HG02588 (cell line): ENCODE measurements around the gene KCNK15.

ENCODE experiments used
- ATAC-seq: cut with Tn5 transposase; IDR thresholded peaks from one replicate; pipeline ENCODE4 v1.9.1; 2021; ENCODE audit warnings: mild to moderate bottlenecking, moderate library complexity; ENCODE audit not compliant: unreplicated experiment

KCNK15 gene

DNA sequence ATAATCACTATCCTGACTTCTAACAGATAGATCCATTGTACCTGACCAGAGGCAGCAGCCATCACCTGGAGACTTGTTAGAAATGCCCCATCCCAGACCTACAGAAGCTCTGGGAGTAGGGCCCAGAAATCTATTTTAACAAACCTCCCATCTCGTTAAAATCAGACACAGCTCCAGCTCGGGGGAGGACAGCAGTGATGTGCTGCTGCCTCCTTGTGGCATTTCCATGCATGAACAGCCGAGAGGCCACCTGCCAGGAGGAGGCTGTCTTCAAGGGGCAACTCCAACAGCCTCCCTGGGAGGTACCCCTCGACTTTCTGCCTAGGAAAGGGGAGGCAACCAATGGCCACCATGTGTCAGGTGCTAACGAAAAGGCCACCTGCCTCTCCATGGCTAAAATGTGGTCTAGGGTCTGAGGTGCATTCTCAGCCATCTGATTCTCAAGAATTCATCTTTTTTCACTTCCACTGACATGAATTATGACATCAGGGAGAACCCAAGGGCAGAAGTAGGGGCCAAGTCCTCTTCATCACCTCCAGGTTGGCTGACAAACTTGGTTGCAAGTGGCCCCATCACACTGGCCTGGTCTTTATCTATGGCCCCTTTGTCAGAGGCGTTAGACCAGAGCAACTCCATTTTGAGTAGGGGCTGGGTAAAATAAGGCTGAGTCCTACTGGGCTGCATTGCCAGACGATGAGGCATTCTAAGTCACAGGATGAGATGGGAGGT, 12.2 kb upstream of the KCNK15 start:
- ATAC-seq: no peak

DNA sequence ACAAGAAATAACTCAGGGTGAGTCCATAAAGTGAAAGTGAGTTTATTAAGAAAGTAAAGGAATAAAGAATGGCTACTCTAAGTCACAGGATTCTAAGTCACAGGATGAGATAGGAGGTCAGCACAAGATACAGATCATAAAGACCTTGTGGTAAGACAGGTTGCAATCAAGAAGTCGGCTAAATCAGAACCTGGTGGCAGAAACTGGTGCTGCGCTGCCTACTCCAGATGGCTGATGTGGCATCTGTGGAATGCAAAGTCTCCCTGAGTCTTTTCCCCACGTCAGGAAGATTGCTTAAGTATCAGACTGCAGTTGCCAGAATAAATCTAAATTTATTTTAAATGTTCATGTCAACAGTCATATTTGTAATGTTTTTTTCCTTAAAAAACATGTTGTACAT, 10.7 kb upstream of the KCNK15 start:
- no peak for ATAC-seq

DNA sequence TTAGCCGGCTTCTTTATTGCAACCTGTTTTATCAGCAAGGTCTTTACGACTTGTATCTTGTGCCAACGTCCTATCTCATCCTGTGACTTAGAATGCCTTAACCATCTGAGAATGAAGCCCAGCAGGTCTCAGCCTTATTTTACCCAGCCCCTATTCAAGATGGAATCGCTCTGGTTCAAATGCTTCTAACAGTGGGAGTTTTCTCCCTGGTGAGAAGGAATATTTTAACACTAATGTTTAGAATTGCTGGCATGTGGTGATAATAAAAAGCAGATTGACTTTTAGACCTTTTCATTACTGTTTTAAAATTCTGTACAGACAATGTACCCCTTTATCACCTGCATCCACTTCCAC, 9.9 kb upstream of the KCNK15 start:
- no peak for ATAC-seq

DNA sequence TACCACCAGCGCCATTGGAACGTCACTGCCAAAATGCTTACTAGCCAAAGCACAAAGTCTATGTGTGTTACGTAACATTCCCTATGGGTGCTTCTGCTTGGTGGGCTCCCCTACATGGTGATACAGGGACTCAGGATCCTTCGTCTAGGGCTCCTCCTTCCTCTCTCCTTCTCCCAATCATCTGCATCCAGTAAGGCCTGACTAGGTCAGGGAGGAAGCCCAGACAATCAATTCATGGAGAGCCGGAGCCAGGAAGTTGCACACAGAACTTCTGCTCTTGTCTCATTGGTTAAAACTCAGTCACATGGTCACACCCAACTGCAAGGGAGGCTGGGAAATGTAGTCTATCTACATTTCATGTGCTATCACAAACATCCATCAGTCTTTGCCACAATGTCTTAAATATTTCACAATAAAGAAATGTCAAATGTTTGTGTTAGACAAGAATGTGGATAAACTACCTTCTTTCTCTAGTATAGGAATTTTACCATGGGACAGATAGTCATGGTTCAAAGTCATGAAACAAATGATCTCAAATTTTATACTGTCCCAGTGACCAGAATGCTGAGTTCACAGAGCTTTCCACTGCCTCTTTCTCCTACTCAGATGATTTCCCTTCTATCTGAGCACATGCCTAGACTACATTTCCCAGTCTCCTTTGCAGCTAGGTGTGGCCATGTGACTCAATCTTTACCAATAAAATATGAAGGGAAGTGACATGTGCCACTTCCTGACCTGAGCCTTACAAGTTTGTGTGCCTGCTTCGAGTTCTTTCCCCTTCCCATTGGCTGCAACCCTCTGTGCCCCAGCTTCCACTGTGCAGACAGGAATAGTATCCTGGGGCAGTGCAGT, 9.3 kb upstream of the KCNK15 start:
- ATAC-seq: no peak

DNA sequence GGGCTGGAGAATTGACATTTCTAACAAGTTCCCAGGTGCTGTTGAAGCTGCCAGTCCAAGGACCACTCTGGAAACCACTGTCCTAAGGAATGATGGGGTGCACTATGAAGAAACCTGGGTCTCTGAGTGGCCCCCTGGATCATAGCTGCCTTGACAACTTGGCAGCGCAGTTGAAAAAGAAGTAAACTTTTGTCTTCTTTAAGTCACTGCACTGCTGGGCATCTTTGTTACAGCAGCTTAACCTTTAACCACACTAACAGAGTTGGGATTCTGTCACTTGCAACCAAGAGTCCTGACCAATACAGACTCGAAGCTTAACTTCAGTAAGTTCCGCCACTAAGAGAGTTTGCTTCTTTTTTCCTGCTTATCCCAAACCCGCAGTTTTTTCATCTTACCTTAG, 8.5 kb upstream of the KCNK15 start:
- ATAC-seq: no peak

DNA sequence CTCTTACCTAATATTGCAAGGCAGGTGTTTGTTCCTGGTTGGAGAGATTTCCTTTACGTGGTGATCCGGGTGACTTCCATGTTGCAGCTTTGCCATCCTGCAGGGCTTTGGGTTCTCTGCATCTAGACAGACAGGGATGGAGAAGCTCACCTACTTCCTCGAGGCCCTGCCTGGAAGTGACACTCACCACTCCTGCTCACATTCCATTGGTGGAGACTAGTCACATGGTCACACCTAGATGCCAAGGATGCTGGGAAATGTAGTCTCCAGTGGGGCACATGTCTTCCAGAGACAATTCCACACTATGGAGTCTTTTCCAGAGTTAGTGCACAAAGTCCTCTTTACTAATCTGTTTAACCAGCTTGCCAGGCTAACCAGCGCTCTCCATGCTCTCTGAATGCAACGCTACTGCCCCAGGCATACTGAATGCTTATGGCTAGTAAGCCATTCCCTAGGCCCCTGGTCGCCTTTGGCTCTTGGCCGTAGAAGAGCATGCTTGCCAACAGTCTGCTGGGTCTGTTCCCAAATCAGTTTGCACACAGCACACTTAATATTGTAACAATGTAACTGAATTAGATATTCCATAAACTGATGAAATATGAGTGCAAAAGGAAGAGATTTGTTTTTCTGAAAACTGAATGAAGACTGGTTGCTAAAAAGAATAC, 6.7 kb upstream of the KCNK15 start:
- ATAC-seq: no peak

DNA sequence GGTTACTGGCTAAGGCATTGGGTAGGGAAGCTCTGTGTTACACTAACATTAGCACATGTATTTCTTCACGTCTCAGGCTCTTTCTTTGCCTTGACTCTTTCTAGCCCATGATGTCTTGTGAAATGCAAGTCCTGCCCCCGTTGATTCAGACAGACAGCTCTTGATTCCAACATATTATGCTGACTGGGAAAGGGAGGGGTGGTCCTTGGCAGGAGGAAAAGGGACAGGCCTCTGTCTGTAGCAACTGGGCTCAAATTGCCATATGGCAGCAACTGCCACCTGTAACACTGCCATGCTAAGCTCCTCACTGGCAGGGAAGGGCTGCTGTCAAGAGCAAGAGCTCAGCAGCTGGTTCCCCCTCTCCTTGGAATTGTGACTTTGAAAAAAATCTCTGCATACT, 5.7 kb upstream of the KCNK15 start:
- no peak for ATAC-seq

DNA sequence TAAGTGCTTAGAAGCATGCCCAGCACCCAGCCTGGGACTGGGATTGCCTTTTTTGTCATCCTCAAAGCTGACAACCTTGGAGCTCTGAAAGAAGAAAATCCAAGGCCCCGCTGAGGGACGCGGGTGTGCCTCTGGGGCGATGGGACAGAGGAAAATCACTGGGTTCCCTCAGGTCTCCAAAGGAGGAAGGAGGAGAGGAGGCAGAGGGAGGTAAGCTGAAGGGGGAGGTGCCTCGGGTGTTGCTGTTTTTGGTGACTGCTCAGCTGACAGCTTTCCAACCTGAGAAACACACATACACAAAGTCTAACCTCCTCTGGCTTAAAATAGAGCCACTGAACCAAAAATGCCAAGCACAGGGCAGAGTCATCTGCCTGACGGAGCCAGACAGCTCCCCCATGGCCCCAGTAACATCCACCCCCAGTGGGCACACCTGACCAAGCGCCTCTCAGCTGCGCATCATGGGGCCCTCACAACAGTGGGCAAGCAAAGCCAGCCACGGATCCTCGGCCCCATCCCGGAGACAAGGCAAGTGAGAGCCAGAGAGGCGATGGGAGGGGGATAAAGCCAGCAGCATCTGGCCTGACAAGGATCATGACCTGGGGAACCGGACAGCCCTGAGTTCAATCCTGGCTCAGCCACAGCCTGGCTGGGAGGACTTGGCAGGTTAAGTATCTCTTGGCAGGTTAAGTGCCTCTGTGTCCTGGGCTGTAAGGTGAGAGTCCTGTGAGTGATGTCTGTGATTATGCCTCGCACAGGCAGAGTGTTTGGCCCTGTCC, 3.2 kb upstream of the KCNK15 start:
- ATAC-seq: no peak

DNA sequence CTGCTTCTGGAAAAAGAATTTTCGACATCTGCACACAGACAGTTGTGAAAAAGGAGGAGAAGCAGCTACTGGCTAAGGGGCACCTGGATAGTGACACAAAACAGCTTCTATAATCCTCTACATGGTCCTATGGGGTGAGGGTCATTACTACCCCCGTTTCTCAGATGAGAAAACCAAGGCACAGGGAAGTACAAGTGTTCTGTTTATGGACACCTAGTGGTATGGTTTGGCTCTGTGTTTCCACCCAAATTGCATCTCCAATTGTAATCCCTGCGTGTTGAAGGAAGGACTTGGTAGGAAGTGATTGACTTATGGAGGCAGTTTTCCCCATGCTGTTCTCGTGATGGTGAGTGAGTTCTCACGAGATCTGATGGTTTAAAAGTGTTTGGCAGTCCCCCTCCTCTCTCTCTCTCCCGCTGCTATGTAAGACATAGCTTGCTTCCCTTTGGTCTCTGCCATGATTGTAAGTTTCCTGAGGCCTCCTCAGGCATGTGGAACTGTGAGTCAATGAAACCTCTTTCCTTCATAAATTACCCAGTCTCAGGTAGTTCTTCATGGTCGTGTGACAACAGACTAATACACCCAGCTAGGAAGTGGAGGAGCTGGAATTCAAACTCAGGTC, 2.5 kb upstream of the KCNK15 start:
- ATAC-seq: no peak

DNA sequence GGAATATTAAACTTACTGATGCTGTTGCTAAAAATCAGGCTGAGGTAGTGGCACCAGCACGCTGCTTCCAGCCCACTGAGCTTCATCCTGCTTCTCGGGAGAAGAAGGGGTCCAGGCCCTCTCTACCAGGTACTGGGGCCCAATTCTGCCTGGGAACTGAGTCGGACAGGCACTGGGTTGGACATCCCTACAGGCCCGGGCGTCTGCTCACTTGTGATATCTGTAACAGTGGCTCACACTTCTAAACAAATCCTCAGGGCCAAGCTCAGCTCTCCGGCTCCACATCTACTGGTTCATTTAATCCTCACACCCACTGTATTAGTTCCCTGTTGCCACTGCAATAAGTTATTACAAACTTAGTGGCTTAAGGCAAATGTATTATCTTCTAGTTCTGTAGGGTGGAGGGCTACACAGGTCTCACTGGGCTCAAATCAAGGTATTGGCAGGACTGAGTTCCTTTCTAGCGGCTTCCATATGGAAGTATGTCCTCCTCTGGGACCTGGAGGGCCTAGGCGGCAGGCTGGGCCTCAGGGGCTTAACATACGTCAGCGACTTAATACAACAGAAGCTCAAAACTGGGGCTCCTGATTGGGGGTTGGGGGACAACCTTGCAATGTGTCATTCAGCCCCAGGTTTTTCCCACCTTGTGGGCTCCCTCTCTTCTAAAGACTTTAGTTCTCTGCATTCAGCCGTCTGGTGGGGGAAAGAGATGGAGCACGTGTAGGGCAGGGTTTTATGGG, 1.6 kb upstream of the KCNK15 start:
- no peak for ATAC-seq

DNA sequence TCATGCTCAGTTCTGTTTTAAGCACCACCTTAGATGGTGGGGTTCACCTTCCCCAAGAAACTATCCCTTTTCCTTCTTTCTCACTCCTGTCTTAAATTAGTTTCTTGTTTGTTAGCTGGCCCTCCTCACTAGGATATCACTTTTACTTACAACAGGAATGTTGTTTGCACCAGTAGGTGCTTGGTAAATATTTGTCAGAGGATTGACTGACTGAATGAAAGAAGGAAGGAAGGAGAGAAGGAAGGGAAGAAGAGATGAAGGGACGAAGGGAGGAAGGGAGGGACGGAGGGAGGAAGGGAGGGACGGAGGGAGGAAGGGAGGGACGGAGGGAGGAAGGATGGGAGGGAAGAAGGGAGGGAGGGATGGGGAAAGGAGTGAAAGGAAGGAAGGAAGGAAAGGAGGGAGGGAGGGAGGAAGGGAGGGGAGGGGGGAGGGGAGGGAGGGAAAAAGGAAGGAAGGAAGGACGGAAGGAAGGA, 505 bp upstream of the KCNK15 start:
- ATAC-seq: no peak

DNA sequence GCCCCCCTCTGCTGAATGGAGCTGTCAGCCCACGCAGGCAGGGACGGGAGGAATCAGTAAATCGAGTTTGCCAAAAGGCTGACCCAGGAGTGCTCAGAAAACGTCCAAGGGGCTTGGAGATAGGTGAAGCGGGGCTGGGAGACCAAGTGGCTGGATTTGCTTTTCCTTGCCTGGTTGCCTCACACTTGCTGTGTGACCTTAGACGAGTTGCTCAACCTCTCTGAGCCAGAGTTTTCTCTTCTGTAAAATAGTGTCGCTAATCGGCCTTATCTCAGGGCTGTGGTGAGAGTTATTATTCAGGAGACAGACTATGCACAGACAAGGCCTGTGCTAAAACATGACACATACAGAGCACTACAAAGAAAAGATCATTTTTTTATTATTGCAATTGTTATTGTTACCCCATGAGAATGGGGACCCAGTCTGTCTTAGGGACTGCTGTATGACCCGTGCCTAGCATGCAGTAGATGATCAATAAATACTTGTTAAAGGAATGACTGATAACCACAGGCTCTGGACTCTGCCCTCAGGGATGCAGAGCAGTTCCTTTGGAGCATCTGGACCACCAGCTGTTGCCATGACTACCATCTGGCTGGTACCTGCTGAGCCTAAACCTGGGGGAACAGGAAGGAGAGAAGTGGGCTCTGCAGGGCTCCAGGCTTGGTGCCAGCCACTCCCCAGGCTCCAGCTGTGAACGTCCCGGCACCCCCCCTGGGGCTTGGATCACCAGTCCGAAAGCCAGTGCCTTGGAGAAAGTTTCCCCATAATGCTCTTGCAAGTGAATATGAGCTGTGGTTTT, 901 bp downstream of the KCNK15 start:
- no peak for ATAC-seq

DNA sequence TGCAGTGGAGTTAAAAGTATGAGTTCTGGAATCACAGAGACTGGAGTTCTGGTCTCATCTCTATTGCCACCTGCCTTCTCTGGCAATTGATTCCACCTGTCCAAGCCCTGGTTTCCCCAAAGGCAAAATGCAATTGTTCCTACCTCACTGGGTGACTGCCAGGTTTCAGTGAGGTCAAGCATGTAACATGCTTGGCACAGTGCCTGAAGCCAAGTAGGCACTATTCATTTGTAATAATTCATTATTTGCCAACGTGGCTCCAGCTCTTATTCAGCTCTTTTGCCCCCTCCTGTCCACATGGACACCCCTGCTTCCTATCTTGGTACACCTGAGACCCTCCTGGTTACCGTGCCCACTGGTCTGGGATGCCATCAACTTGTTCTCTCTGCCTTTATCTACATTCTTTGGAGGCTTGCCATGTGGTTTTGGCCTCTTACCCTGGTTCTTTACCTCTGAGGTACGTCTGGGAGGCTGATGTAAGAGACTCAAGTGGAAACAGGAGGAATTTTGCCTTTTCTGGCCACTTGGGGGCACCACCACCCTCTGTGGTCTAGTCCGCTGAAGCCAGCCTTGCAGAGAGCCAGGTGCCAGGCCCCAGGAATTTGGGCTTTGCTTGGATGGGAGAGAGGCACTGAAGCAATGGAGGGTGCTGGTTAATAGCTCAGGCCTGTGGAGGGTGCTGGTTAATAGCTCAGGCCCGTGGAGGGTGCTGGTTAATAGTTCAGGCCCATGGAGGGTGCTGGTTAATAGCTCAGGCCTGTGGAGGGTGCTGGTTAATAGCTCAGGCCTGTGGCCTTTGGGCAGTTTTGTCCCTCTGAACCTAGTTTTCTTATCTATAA, 1.7 kb downstream of the KCNK15 start:
- ATAC-seq: no peak

DNA sequence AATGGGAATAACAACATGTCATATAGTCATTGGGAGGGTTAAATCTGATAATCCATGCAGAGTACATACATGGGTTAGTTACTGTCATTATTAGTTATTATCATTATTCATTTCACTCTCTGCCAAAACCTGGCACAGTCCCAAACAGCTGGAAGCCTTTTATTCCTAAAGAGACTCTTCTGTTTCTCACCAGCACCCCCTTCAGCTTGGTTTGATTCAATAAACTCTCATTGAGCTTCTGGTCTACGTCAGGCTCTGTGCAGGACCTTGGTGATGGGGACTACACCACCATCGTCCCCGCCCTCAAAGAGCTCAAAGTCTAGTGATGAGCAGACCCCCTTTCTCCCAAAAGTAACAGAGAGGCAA, 2.3 kb downstream of the KCNK15 start:
- ATAC-seq: no peak

DNA sequence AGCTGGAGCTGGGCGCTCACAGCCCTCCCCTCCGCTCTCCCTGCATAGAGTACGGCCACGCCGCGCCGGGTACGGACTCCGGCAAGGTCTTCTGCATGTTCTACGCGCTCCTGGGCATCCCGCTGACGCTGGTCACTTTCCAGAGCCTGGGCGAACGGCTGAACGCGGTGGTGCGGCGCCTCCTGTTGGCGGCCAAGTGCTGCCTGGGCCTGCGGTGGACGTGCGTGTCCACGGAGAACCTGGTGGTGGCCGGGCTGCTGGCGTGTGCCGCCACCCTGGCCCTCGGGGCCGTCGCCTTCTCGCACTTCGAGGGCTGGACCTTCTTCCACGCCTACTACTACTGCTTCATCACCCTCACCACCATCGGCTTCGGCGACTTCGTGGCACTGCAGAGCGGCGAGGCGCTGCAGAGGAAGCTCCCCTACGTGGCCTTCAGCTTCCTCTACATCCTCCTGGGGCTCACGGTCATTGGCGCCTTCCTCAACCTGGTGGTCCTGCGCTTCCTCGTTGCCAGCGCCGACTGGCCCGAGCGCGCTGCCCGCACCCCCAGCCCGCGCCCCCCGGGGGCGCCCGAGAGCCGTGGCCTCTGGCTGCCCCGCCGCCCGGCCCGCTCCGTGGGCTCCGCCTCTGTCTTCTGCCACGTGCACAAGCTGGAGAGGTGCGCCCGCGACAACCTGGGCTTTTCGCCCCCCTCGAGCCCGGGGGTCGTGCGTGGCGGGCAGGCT, 4.6 kb downstream of the KCNK15 start:
- no peak for ATAC-seq

DNA sequence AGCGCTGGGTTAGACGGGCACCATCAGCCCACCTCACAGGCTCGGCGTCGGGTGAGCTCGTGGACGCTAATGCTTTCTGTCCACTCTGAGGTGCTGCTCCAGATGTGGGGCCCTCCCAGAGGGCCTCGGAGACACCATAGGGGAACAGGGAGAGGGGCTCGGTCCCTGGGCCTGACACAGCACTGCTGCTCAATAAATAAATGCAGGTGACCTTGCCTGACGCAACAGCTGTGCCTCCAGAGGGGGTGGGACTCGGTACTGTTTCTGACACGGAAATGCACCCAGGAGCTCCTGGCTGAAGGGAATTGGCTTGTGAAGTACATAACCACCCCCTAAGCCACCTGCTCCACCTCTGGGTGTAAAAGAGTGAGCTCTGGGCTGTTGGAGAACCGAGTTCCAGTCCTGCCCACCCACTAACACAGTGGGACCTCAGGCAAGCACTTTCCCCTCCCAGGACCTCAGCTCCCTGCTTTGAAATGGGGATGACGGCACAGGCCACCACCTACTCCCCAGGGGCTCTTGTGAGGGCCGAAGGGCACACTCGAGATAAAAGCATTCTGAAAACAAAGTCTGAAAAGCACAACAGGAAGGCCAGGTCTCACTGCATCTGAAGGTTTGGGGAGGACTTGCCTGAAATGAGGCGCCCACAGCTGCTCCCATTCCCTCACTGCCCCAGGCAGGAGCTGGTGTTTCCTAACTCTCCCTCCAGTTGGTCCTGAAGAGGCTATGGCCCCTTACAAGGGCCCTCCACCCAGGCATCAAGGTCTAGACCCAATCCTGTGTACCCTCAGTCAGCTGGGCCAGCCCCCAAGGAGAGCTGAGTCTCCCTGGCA, 6.7 kb downstream of the KCNK15 start:
- ATAC-seq: no peak

DNA sequence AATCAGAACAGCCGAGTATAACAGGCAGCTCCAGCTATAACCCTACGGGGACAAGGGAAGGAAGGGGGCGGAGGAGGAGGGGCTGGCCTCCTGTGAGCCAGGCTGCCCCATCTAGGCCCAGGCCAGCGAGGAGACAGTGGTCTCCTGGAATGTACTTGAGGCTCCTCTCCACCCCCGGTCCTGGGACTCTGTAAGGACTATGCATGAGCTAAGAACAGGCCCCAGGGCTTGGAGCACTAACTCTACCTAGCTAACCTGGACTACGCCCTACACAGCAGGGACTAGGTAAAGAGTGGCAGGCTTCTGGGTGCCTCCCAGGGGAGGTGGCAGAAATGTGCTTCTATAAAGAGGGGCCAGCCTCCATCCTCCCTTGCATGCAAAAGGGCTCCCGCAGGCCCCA, 8.9 kb downstream of the KCNK15 start:
- no peak for ATAC-seq
